GM12878 (cell line): ENCODE measurements around the gene REV3L. TPM values are rescaled to one million over a fixed set of nuclear protein-coding genes. Genes with fewer than 3 reads are reported as not detected.

Experiments used
- ATAC-seq: fragments of 200-7000 bp; cut with Tn5 transposase; 3 replicates; pipeline ENCODE4 v1.9.1; 2020; ENCODE audit warnings: mild to moderate bottlenecking, moderate library complexity
- BruUV-seq: library from RNA; stranded (reverse); fragments of 400-500 nt; replicated peaks from 2 replicates; lab custom pipeline; 2021; lab: Mats Ljungman, UMichigan
- CTCF ChIA-PET: fragments of 300-600 bp; sonication (Branson Sonifier 250); formaldehyde crosslinking; extraction: SDS; loops from one replicate; lab custom pipeline; 2021; ENCODE audit warnings: inconsistent platforms; lab: Yijun Ruan, JAX
- POLR2A ChIA-PET: fragments of 350-600 bp; formaldehyde crosslinking; extraction: SDS; loops from one replicate; lab custom pipeline; 2021; ENCODE audit warnings: inconsistent platforms; lab: Charles Lee
- RAD21 ChIA-PET: fragments of 300-600 bp; sonication (Branson Sonifier 250); formaldehyde crosslinking; loops from one replicate; lab custom pipeline; 2023; ENCODE audit warnings: antibody characterized with exemption; ENCODE audit not compliant: unreplicated experiment; lab: Charles Lee
- SMC1A ChIA-PET: fragments of 300-600 bp; sonication (Branson Sonifier 250); formaldehyde crosslinking; loops from one replicate; lab custom pipeline; 2023; ENCODE audit not compliant: unreplicated experiment, uncharacterized antibody; lab: Charles Lee
- DNase-seq: peaks from one replicate; pipeline ENCODE4 v3.0.0-alpha.2; 2011; ENCODE audit warnings: low read depth, low spot score
- FAIRE-seq: peaks from 3 replicates; lab custom pipeline; 2011; peaks lifted over from hg19 to GRCh38; lab: Jason Lieb, UNC
- H2AFZ ChIP-seq: 2 replicates; pipeline ENCODE4 v1.6.0; 2011; ENCODE audit warnings: low read depth, low read length, control low read depth; ENCODE audit not compliant: control insufficient read depth
- H3K27ac ChIP-seq: 2 replicates; pipeline ENCODE4 v1.5.1; 2011; ENCODE audit warnings: control low read depth; ENCODE audit not compliant: control insufficient read depth, insufficient read depth
- H3K27me3 ChIP-seq, 2 experiments: replicated peaks in 1 of 2; 2 replicates each; pipeline versions ENCODE4 v1.6.0 to v1.6.1; 2011; ENCODE audit warnings: low read length in 1 of 2; ENCODE audit not compliant: control insufficient read depth in 2 of 2, insufficient read depth in 2 of 2
- H3K36me3 ChIP-seq, 2 experiments: 2 replicates each; pipeline ENCODE4 v1.5.1; 2011; ENCODE audit warnings: low read length in 1 of 2; ENCODE audit not compliant: control insufficient read depth in 2 of 2, insufficient read depth in 2 of 2
- H3K4me1 ChIP-seq: 2 replicates; pipeline ENCODE4 v1.6.1; 2011; ENCODE audit warnings: mild to moderate bottlenecking, low read length, moderate library complexity, mixed read lengths; ENCODE audit not compliant: control insufficient read depth, insufficient read depth
- H3K4me2 ChIP-seq: 2 replicates; pipeline ENCODE4 v1.6.0; 2011; ENCODE audit warnings: control low read depth; ENCODE audit not compliant: control insufficient read depth, insufficient read depth
- H3K4me3 ChIP-seq: fragments of 200-600 bp; sonication (generic); 2 replicates; pipeline ENCODE4 v1.5.1; 2016
- H3K79me2 ChIP-seq: 2 replicates; pipeline ENCODE4 v1.6.0; 2011; ENCODE audit warnings: low read length; ENCODE audit not compliant: control insufficient read depth, insufficient read depth
- H3K9ac ChIP-seq: 2 replicates; pipeline ENCODE4 v1.8.0; 2011; ENCODE audit warnings: low read length, control low read depth, mixed read lengths; ENCODE audit not compliant: control insufficient read depth, insufficient read depth
- H3K9me3 ChIP-seq: replicated peaks from 3 replicates; pipeline ENCODE4 v1.5.1; 2011; ENCODE audit warnings: mild to moderate bottlenecking, low read length; ENCODE audit not compliant: control insufficient read depth, insufficient read depth
- H4K20me1 ChIP-seq: 2 replicates; pipeline ENCODE4 v1.6.0; 2011; ENCODE audit not compliant: control insufficient read depth, insufficient read depth
- BACH1 ChIP-seq: fragments of 450-650 bp; IDR thresholded peaks from 2 replicates; pipeline ENCODE4 v1.6.1; 2017; ENCODE audit warnings: mild to moderate bottlenecking, borderline replicate concordance
- FOXK2 ChIP-seq: fragments of 450-650 bp; IDR thresholded peaks from 2 replicates; pipeline ENCODE4 v1.6.1; 2017; ENCODE audit warnings: mild to moderate bottlenecking, moderate library complexity
- SMAD1 ChIP-seq: fragments of 450-650 bp; IDR thresholded peaks from 2 replicates; pipeline ENCODE4 v1.6.1; 2018; ENCODE audit warnings: mild to moderate bottlenecking, low read depth; ENCODE audit not compliant: partially characterized antibody
- SRF ChIP-seq, 2 experiments: IDR thresholded peaks; 2 replicates each; pipeline ENCODE4 v1.6.1; 2011; ENCODE audit warnings: low read depth in 2 of 2, low read length in 2 of 2, mild to moderate bottlenecking in 1 of 2, moderate library complexity in 1 of 2
- WGBS: methylation state at CpG from one replicate; pipeline ENCODE4 v1.1.6; 2016; ENCODE audit warnings: low lambda C conversion rate; ENCODE audit not compliant: insufficient replicate concordance, insufficient coverage; ENCODE audit errors: missing lambda C conversion rate; 5-methylcytosine and 5-hydroxymethylcytosine counted together
- in situ Hi-C: fragments of 300-500 bp; cut with MboI; formaldehyde crosslinking; loops from 9 replicates; pipeline ENCODE4 v1.14.3; 2018; ENCODE audit warnings: mixed read lengths
- intact Hi-C: fragments of 100-400 bp; cut with micrococcal nuclease; formaldehyde crosslinking; loops from one replicate; pipeline ENCODE4 v1.14.2; 2022; ENCODE audit not compliant: unreplicated experiment
- polyA plus RNA-seq, 11 experiments: library from polyadenylated mRNA; depleted of rRNA in 4 of 11; unstranded in 6 of 11; stranded (reverse) in 5 of 11; fragments of >200 nt; fragmentation: Nextera tagmentation in 4 of 11; fragmentation: Illumina TruSeq in 1 of 11; extraction: Ambion mirVana in 4 of 11; extraction: Trizol in 1 of 11; gene quantifications; 1 replicate in 1 of 11; 2 replicates in 10 of 11; pipeline versions ENCODE4 v1.2.1 to v1.2.3, GENCODE V29; 2011 to 2016; ENCODE audit warnings: inconsistent platforms in 2 of 11, missing spikeins in 2 of 11, low read depth in 1 of 11
- total RNA-seq, 4 experiments: library from RNA; depleted of rRNA in 3 of 4; stranded (reverse); fragments of >200 nt in 3 of 4; fragmentation: Illumina TruSeq in 1 of 4; extraction: Trizol in 1 of 4; gene quantifications; 2 replicates each; pipeline versions ENCODE4 v1.2.1 to v1.2.3, GENCODE V29; 2013 to 2021
- TF ChIP-seq, protein P1 (sequence below): fragments of 450-650 bp; IDR thresholded peaks from 2 replicates; pipeline ENCODE4 v1.6.1; 2017; ENCODE audit warnings: mild to moderate bottlenecking, moderate library complexity

The REV3L gene
- total and polyA plus RNA-seq, 10 of the 15 experiments (the other 5 are each of a cell fraction or from before 2014, with no cell fraction given): 7.6 to 33.6 (median 21.5) TPM

- TF ChIP-seq, protein P1, sequence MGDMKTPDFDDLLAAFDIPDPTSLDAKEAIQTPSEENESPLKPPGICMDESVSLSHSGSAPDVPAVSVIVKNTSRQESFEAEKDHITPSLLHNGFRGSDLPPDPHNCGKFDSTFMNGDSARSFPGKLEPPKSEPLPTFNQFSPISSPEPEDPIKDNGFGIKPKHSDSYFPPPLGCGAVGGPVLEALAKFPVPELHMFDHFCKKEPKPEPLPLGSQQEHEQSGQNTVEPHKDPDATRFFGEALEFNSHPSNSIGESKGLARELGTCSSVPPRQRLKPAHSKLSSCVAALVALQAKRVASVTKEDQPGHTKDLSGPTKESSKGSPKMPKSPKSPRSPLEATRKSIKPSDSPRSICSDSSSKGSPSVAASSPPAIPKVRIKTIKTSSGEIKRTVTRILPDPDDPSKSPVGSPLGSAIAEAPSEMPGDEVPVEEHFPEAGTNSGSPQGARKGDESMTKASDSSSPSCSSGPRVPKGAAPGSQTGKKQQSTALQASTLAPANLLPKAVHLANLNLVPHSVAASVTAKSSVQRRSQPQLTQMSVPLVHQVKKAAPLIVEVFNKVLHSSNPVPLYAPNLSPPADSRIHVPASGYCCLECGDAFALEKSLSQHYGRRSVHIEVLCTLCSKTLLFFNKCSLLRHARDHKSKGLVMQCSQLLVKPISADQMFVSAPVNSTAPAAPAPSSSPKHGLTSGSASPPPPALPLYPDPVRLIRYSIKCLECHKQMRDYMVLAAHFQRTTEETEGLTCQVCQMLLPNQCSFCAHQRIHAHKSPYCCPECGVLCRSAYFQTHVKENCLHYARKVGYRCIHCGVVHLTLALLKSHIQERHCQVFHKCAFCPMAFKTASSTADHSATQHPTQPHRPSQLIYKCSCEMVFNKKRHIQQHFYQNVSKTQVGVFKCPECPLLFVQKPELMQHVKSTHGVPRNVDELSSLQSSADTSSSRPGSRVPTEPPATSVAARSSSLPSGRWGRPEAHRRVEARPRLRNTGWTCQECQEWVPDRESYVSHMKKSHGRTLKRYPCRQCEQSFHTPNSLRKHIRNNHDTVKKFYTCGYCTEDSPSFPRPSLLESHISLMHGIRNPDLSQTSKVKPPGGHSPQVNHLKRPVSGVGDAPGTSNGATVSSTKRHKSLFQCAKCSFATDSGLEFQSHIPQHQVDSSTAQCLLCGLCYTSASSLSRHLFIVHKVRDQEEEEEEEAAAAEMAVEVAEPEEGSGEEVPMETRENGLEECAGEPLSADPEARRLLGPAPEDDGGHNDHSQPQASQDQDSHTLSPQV: 0 out of 2 replicates have a peak, but pooled peaks have one; percentile 59
Observed at GRCh38 chr6:111267764-111268333, 215.2 kb downstream of the REV3L start (continued).

- RAD21 ChIA-PET: no interaction called here
- peaks cover 23% of the 10 kb centered on the region for H3K79me2 ChIP-seq
- POLR2A ChIA-PET: no interaction called here
- H4K20me1 ChIP-seq: no peaks in the 10 kb centered on the region
- H3K27me3 ChIP-seq: no peaks in the 10 kb centered on the region
- in situ Hi-C loops (no loop called here), intact Hi-C loops (no loop called here)
- 97% methylated on average over 2 of the region's 2 CpGs for WGBS
- peaks cover 5% of the 10 kb centered on the region for H3K4me1 ChIP-seq
- CTCF ChIA-PET: interaction anchor here (0.7 to 2.0 kb wide), 3 partner anchors 14 to 732 kb away, joined by 3 to 11 read pairs (median 6); no protein-coding TSS in a partner anchor
- no peak overlapping the region for H2AFZ ChIP-seq
- SMC1A ChIA-PET: interaction anchor here (0.6 to 1.8 kb wide), 5 partner anchors 13 to 306 kb away, joined by 3 to 9 read pairs (median 4); no protein-coding TSS in a partner anchor
- no peak for DNase-seq
- peaks cover 4 to 21% of the 10 kb centered on the region in 2 experiments; a peak in 3 of 4 replicates for H3K36me3 ChIP-seq
- no peak overlapping the region for H3K4me3 ChIP-seq
- TF ChIP-seq SMAD1 (no peak), SRF (IDR thresholded peaks at IDR 0.05; ENCODE audit: low read depth in 2 of 2, low read length in 2 of 2) (no peak), FOXK2 (no peak), BACH1 (no peak)
- H3K27ac ChIP-seq: no peak overlapping the region
- no peak for FAIRE-seq
- H3K4me2 ChIP-seq: no peak overlapping the region
- peaks cover 5% of the 10 kb centered on the region; the same call in 2 of the 3 replicates for H3K9me3 ChIP-seq
- H3K9ac ChIP-seq: no peak overlapping the region
- no peak for ATAC-seq
- BruUV-seq: no TSS peak
Observed at GRCh38 chr6:111266276-111266675, 216.7 kb downstream of the REV3L start.
